HCT116 (cell line): ENCODE data around the gene PDIA2. TPM values are rescaled to one million over a fixed set of nuclear protein-coding genes. Genes with fewer than 3 reads are reported as not detected.
A peak's percentile ranks its signal among the peaks of the same experiment; 100 is the strongest.

Experiments
- ATAC-seq: fragments of 200-7000 bp; cut with Tn5 transposase; 2 replicates; pipeline ENCODE4 v1.9.1; 2020; ENCODE audit warnings: mild to moderate bottlenecking, moderate library complexity
- BruUV-seq: library from RNA; stranded (reverse); fragments of 400-500 nt; replicated peaks from 2 replicates; lab custom pipeline; 2021; lab: Mats Ljungman, UMichigan
- CTCF ChIA-PET: fragments of 300-600 bp; sonication (Branson Sonifier 250); formaldehyde crosslinking; loops from one replicate; lab custom pipeline; 2021; ENCODE audit warnings: antibody characterized with exemption; lab: Charles Lee
- POLR2A ChIA-PET: fragments of 300-600, 350-600 bp; sonication (Branson Sonifier 250); formaldehyde crosslinking; loops from one replicate; lab custom pipeline; 2021; ENCODE audit warnings: antibody characterized with exemption; lab: Charles Lee
- RAD21 ChIA-PET, 2 experiments: fragments of 300-600 bp; sonication (Branson Sonifier 250); formaldehyde crosslinking; loops; one replicate each; lab custom pipeline; 2023; ENCODE audit warnings: low total read pairs in 2 of 2; ENCODE audit not compliant: uncharacterized antibody in 2 of 2, unreplicated experiment in 2 of 2, low non-redundant PET in 1 of 2; lab: Charles Lee
- DNase-seq: peaks from one replicate; pipeline ENCODE4 v3.0.0-alpha.2; 2010; ENCODE audit warnings: low read depth, low spot score
- H2AFZ ChIP-seq: fragments of 200-600 bp; shearing (Covaris generic), sonication (generic); 2 replicates; pipeline ENCODE4 v1.6.1; 2017; ENCODE audit warnings: low read depth, mixed run types, mixed read lengths, antibody characterized with exemption, low read length; ENCODE audit not compliant: poor library complexity, severe bottlenecking
- H3K27ac ChIP-seq: 2 replicates; pipeline ENCODE4 v1.5.1; 2012; ENCODE audit warnings: low read depth, low read length
- H3K27me3 ChIP-seq: fragments of 200-600 bp; sonication (generic); 2 replicates; pipeline ENCODE4 v1.6.1; 2016; ENCODE audit warnings: mixed run types, low read length, mixed read lengths; ENCODE audit not compliant: insufficient read depth
- H3K36me3 ChIP-seq, 2 experiments: fragments of 200-500 bp in 1 of 2; fragments of 200-600 bp in 1 of 2; sonication (Bioruptor generic) in 1 of 2; sonication (generic) in 1 of 2; 2 replicates each; pipeline versions ENCODE4 v1.5.1 to v1.6.1; 2014 to 2016; ENCODE audit warnings: low read length in 2 of 2, inconsistent platforms in 1 of 2, mixed read lengths in 1 of 2, mixed run types in 1 of 2; ENCODE audit not compliant: insufficient read depth in 2 of 2, control insufficient read depth in 1 of 2
- H3K4me1 ChIP-seq, 2 experiments: fragments of 200-600 bp in 1 of 2; sonication (generic) in 1 of 2; 2 replicates each; pipeline versions ENCODE4 v1.5.1 to v1.6.1; 2012 to 2017; ENCODE audit warnings: low read length in 2 of 2, inconsistent platforms in 1 of 2, mild to moderate bottlenecking in 1 of 2, mixed read lengths in 1 of 2, mixed run types in 1 of 2, moderate library complexity in 1 of 2; ENCODE audit not compliant: insufficient read depth in 2 of 2, control insufficient read depth in 1 of 2
- H3K4me2 ChIP-seq: fragments of 200-600 bp; sonication (generic); 2 replicates; pipeline ENCODE4 v1.6.1; 2017; ENCODE audit warnings: mixed run types, low read length, mixed read lengths
- H3K4me3 ChIP-seq, 2 experiments: fragments of 200-600 bp in 1 of 2; sonication (generic) in 1 of 2; replicated peaks in 1 of 2; 2 replicates each; pipeline ENCODE4 v1.5.1; 2011 to 2016; ENCODE audit warnings: low read length in 2 of 2, control low read depth in 1 of 2, low read depth in 1 of 2, mild to moderate bottlenecking in 1 of 2, mixed read lengths in 1 of 2, mixed run types in 1 of 2
- H3K79me2 ChIP-seq: fragments of 200-600 bp; sonication (generic); 2 replicates; pipeline ENCODE4 v1.6.1; 2017; ENCODE audit warnings: mild to moderate bottlenecking, mixed run types, low read length, moderate library complexity, mixed read lengths; ENCODE audit not compliant: insufficient read depth
- H3K9ac ChIP-seq: fragments of 200-600 bp; sonication (generic); 2 replicates; pipeline ENCODE4 v1.6.1; 2016; ENCODE audit warnings: low read length, mixed read lengths
- H3K9me2 ChIP-seq: fragments of 200-600 bp; sonication (generic), shearing (Covaris generic); 2 replicates; pipeline ENCODE4 v1.6.1; 2017; ENCODE audit warnings: mixed run types, mild to moderate bottlenecking, moderate library complexity; ENCODE audit not compliant: insufficient read depth
- H3K9me3 ChIP-seq, 2 experiments: fragments of 200-500 bp in 1 of 2; fragments of 200-600 bp in 1 of 2; sonication (Bioruptor generic) in 1 of 2; sonication (generic) in 1 of 2; 2 replicates each; pipeline ENCODE4 v1.6.1; 2014 to 2017; ENCODE audit warnings: low read length in 2 of 2, mixed read lengths in 2 of 2, inconsistent platforms in 1 of 2, low read depth in 1 of 2, mild to moderate bottlenecking in 1 of 2, mixed run types in 1 of 2, moderate library complexity in 1 of 2; ENCODE audit not compliant: control insufficient read depth in 1 of 2, insufficient read depth in 1 of 2
- H4K20me1 ChIP-seq: fragments of 200-600 bp; sonication (generic), shearing (Covaris generic); 2 replicates; pipeline ENCODE4 v1.6.1; 2017; ENCODE audit warnings: mixed run types, mild to moderate bottlenecking, moderate library complexity; ENCODE audit not compliant: insufficient read depth
- CBX3 ChIP-seq: IDR thresholded peaks from 2 replicates; pipeline ENCODE4 v1.6.1; 2012; ENCODE audit warnings: low read depth
- CEBPB ChIP-seq: IDR thresholded peaks from 2 replicates; pipeline ENCODE4 v1.6.1; 2012; ENCODE audit warnings: low read depth
- EZH2 ChIP-seq: fragments of 200-600 bp; sonication (generic); IDR thresholded peaks from 2 replicates; pipeline ENCODE4 v1.6.1; 2017; ENCODE audit warnings: antibody characterized with exemption, mixed run types
- FOSL1 ChIP-seq: IDR thresholded peaks from 2 replicates; pipeline ENCODE4 v1.6.1; 2012; ENCODE audit warnings: low read depth
- SIN3A ChIP-seq: IDR thresholded peaks from 2 replicates; pipeline ENCODE4 v1.6.1; 2012; ENCODE audit warnings: low read depth
- SP1 ChIP-seq: IDR thresholded peaks from 2 replicates; pipeline ENCODE4 v1.6.1; 2012; ENCODE audit warnings: low read depth
- TCF7L2 ChIP-seq: IDR thresholded peaks from 2 replicates; pipeline ENCODE4 v1.7.0; 2011; ENCODE audit warnings: borderline replicate concordance, inconsistent platforms; ENCODE audit not compliant: insufficient read depth, insufficient read length; ENCODE audit errors: extremely low read depth
- YY1 ChIP-seq: IDR thresholded peaks from 2 replicates; pipeline ENCODE4 v1.6.1; 2011; ENCODE audit warnings: low read length, low read depth, moderate library complexity, mild to moderate bottlenecking; ENCODE audit not compliant: insufficient replicate concordance; ENCODE audit errors: extremely low read depth
- intact Hi-C: fragments of 100-400 bp; cut with micrococcal nuclease; formaldehyde crosslinking; loops from 2 replicates; pipeline ENCODE4 v1.10.0; 2022
- total RNA-seq: library from RNA; stranded (reverse); gene quantifications from one replicate; pipeline ENCODE4 v1.2.1, GENCODE V29; 2021; ENCODE audit not compliant: unreplicated experiment
- TF ChIP-seq, protein P1 (sequence below): IDR thresholded peaks from 2 replicates; pipeline ENCODE4 v1.6.1; 2011; ENCODE audit warnings: mild to moderate bottlenecking, low read length, moderate library complexity; ENCODE audit not compliant: insufficient replicate concordance; ENCODE audit errors: extremely low read depth
- TF ChIP-seq, protein P2 (sequence below): IDR thresholded peaks from 2 replicates; pipeline ENCODE4 v1.6.1; 2012
- TF ChIP-seq, protein P3 (sequence below): IDR thresholded peaks from 2 replicates; pipeline ENCODE4 v1.6.1; 2012; ENCODE audit warnings: low read depth

PDIA2 gene
- total RNA-seq, 1 experiment from 2014 or later: 0.93 TPM

DNA sequence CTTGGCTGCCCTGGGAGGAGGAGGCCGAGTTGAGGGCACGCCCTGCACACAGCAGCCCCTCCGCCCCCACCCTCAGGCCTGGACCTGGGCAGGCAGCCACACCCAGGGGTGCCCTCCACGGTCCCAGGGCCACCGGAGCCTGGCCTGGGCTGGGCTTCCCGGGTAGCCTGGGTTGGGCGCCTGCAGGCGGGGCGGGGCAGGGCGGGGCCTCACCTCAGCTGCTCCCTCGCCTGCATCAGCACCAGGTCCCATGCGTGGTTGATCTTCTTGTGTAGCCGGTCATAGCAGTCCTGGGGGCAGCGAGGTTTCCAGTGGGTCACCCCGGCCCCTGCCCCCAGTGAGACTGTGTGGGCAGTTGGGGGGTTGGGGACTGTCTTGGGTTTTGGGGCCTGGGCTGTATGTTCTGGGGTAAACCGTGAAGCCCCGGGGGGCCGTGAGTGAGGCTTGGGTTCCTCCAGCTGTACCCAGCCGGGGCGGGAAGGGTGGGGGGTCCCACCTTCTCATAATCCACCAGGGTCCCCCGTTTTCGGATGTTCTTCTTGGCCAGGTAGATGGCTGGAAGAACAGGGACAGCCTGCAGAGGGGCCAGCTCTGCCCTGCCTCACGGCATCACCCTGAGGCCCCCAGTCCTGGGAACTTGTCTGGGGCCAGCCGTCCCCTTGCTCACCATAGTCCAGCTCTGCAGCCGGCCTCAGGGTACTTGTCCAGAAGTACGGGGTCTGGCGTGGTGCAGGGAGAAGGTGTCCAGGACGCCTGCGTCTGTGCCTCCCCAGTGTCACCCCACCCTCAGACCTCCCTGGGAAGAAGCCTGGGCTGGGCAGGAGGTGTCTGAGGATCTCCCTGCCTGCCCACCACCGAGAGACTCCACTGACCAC lies 9.2 kb upstream of the PDIA2 start:
- ATAC-seq: peak; percentile 90
- Histone ChIP-seq H2AFZ (no peak overlapping the region), H3K4me3 (no peak overlapping the region), H3K9ac (no peak overlapping the region), H3K36me3 (no peaks in the 10 kb centered on the region), H3K9me2 (no peaks in the 10 kb centered on the region), H3K27ac (no peak overlapping the region), H3K4me2 (no peak overlapping the region), H3K9me3 (no peaks in the 10 kb centered on the region), H3K27me3 (no peaks in the 10 kb centered on the region), H3K79me2 (no peaks in the 10 kb centered on the region), H4K20me1 (no peaks in the 10 kb centered on the region)
- DNase-seq: no peak
- CTCF ChIA-PET: no interaction called here
- intact Hi-C loops: no loop called here
- TF ChIP-seq, protein P1, sequence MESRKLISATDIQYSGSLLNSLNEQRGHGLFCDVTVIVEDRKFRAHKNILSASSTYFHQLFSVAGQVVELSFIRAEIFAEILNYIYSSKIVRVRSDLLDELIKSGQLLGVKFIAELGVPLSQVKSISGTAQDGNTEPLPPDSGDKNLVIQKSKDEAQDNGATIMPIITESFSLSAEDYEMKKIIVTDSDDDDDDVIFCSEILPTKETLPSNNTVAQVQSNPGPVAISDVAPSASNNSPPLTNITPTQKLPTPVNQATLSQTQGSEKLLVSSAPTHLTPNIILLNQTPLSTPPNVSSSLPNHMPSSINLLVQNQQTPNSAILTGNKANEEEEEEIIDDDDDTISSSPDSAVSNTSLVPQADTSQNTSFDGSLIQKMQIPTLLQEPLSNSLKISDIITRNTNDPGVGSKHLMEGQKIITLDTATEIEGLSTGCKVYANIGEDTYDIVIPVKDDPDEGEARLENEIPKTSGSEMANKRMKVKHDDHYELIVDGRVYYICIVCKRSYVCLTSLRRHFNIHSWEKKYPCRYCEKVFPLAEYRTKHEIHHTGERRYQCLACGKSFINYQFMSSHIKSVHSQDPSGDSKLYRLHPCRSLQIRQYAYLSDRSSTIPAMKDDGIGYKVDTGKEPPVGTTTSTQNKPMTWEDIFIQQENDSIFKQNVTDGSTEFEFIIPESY: no peak
- TF ChIP-seq, protein P2, sequence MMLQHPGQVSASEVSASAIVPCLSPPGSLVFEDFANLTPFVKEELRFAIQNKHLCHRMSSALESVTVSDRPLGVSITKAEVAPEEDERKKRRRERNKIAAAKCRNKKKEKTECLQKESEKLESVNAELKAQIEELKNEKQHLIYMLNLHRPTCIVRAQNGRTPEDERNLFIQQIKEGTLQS: no peak
- TF ChIP-seq EZH2 (no peak), CEBPB (no peak), SIN3A (no peak), CBX3 (no peak), YY1 (no peak), FOSL1 (no peak), TCF7L2 (no peak), SP1 (no peak)
- TF ChIP-seq, protein P3, sequence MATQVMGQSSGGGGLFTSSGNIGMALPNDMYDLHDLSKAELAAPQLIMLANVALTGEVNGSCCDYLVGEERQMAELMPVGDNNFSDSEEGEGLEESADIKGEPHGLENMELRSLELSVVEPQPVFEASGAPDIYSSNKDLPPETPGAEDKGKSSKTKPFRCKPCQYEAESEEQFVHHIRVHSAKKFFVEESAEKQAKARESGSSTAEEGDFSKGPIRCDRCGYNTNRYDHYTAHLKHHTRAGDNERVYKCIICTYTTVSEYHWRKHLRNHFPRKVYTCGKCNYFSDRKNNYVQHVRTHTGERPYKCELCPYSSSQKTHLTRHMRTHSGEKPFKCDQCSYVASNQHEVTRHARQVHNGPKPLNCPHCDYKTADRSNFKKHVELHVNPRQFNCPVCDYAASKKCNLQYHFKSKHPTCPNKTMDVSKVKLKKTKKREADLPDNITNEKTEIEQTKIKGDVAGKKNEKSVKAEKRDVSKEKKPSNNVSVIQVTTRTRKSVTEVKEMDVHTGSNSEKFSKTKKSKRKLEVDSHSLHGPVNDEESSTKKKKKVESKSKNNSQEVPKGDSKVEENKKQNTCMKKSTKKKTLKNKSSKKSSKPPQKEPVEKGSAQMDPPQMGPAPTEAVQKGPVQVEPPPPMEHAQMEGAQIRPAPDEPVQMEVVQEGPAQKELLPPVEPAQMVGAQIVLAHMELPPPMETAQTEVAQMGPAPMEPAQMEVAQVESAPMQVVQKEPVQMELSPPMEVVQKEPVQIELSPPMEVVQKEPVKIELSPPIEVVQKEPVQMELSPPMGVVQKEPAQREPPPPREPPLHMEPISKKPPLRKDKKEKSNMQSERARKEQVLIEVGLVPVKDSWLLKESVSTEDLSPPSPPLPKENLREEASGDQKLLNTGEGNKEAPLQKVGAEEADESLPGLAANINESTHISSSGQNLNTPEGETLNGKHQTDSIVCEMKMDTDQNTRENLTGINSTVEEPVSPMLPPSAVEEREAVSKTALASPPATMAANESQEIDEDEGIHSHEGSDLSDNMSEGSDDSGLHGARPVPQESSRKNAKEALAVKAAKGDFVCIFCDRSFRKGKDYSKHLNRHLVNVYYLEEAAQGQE: no peak
- TF ChIP-seq, all 23 proteins: peak for 0
- no peaks in the 10 kb centered on the region for H3K4me1 ChIP-seq
- POLR2A ChIA-PET: no interaction called here
- RAD21 ChIA-PET: no interaction called here
- no TSS peak for BruUV-seq
